Parathyroid adenoma (tissue), 2 donors: Measurements from ENCODE around the gene SASH1.

Experiments used
- H2AFZ ChIP-seq: fragments of 300-600 bp; sonication (generic); one replicate; pipeline ENCODE4 v1.7.0; 2017; ENCODE audit warnings: antibody characterized with exemption, mild to moderate bottlenecking
- H3K27ac ChIP-seq: fragments of 300-600 bp; sonication (generic); one replicate; pipeline ENCODE4 v1.7.0; 2017
- H3K27me3 ChIP-seq: fragments of 300-600 bp; sonication (generic); one replicate; pipeline ENCODE4 v1.7.0; 2017; ENCODE audit warnings: low read length; ENCODE audit not compliant: control insufficient read depth, insufficient read depth
- H3K36me3 ChIP-seq: fragments of 300-600 bp; sonication (generic); one replicate; pipeline ENCODE4 v1.7.0; 2017; ENCODE audit warnings: low read length; ENCODE audit not compliant: control insufficient read depth, insufficient read depth
- H3K4me1 ChIP-seq: fragments of 300-600 bp; sonication (generic); one replicate; pipeline ENCODE4 v1.7.0; 2017; ENCODE audit warnings: control low read depth
- H3K4me2 ChIP-seq: fragments of 300-600 bp; sonication (generic); one replicate; pipeline ENCODE4 v1.7.0; 2017; ENCODE audit warnings: low read length
- H3K4me3 ChIP-seq: fragments of 300-600 bp; sonication (generic); one replicate; pipeline ENCODE4 v1.7.0; 2017; ENCODE audit warnings: low read depth, low read length
- H3K79me2 ChIP-seq: fragments of 300-600 bp; sonication (generic); one replicate; pipeline ENCODE4 v1.7.0; 2017; ENCODE audit warnings: control low read depth
- H3K9ac ChIP-seq: fragments of 300-600 bp; sonication (generic); one replicate; pipeline ENCODE4 v1.7.0; 2017; ENCODE audit warnings: mild to moderate bottlenecking
- H3K9me3 ChIP-seq: fragments of 300-600 bp; sonication (generic); one replicate; pipeline ENCODE4 v1.7.0; 2017; ENCODE audit warnings: low read length; ENCODE audit not compliant: control insufficient read depth
- CTCF ChIP-seq: fragments of 300-600 bp; sonication (generic); IDR thresholded peaks from one replicate; pipeline ENCODE4 v1.7.0; 2017; ENCODE audit warnings: antibody characterized with exemption, mild to moderate bottlenecking
- donor health status: primary hyperparathyroidism.

Gene SASH1

GRCh38 chr6:148523551-148523950 lies 180.9 kb downstream of the SASH1 start:
- H3K27ac ChIP-seq: no peak overlapping the region

GRCh38 chr6:148524471-148524882 lies 181.8 kb downstream of the SASH1 start:
- H3K9ac ChIP-seq: no peak overlapping the region
- H3K36me3 ChIP-seq: no peaks in the 10 kb centered on the region
- TF ChIP-seq CTCF: no peak

More at GRCh38 chr6:148523551-148523950, 180.9 kb downstream of the SASH1 start:
- no peaks in the 10 kb centered on the region for H3K27me3 ChIP-seq
- H3K4me2 ChIP-seq: no peak overlapping the region
- H3K79me2 ChIP-seq: no peaks in the 10 kb centered on the region
- no peaks in the 10 kb centered on the region for H3K36me3 ChIP-seq
- no peaks in the 10 kb centered on the region for H3K4me1 ChIP-seq
- H3K9ac ChIP-seq: no peak overlapping the region
- H2AFZ ChIP-seq: no peak overlapping the region
- no peak for TF ChIP-seq CTCF
- H3K4me3 ChIP-seq: no peak overlapping the region
- no peaks in the 10 kb centered on the region for H3K9me3 ChIP-seq

GRCh38 chr6:148524976-148525375 lies 182.3 kb downstream of the SASH1 start:
- no peak overlapping the region for H3K4me3 ChIP-seq
- no peaks in the 10 kb centered on the region for H3K79me2 ChIP-seq
- H2AFZ ChIP-seq: no peak overlapping the region
- no peaks in the 10 kb centered on the region for H3K27me3 ChIP-seq
- H3K36me3 ChIP-seq: no peaks in the 10 kb centered on the region
- no peaks in the 10 kb centered on the region for H3K9me3 ChIP-seq
- no peak overlapping the region for H3K27ac ChIP-seq
- no peak for TF ChIP-seq CTCF
- H3K4me1 ChIP-seq: no peaks in the 10 kb centered on the region
- H3K9ac ChIP-seq: no peak overlapping the region
- no peak overlapping the region for H3K4me2 ChIP-seq

More at GRCh38 chr6:148524471-148524882, 181.8 kb downstream of the SASH1 start:
- H3K27me3 ChIP-seq: no peaks in the 10 kb centered on the region
- H3K9me3 ChIP-seq: no peaks in the 10 kb centered on the region
- H3K4me2 ChIP-seq: no peak overlapping the region
- H3K79me2 ChIP-seq: no peaks in the 10 kb centered on the region
- H3K4me3 ChIP-seq: no peak overlapping the region
- no peak overlapping the region for H2AFZ ChIP-seq
- no peak overlapping the region for H3K27ac ChIP-seq
- no peaks in the 10 kb centered on the region for H3K4me1 ChIP-seq

- TF ChIP-seq CTCF: no peak
- Histone ChIP-seq H3K4me1 (no peaks in the 10 kb centered on the region), H2AFZ (no peak overlapping the region), H3K27me3 (no peaks in the 10 kb centered on the region), H3K9ac (no peak overlapping the region), H3K4me3 (no peak overlapping the region), H3K27ac (no peak overlapping the region), H3K4me2 (no peak overlapping the region), H3K79me2 (no peaks in the 10 kb centered on the region), H3K9me3 (no peaks in the 10 kb centered on the region), H3K36me3 (no peaks in the 10 kb centered on the region)
Observed at GRCh38 chr6:148525453-148525852, 182.8 kb downstream of the SASH1 start.

GRCh38 chr6:148526145-148526544 lies 183.5 kb downstream of the SASH1 start:
- Histone ChIP-seq H3K79me2 (no peaks in the 10 kb centered on the region), H3K27ac (no peak overlapping the region), H2AFZ (no peak overlapping the region), H3K36me3 (no peaks in the 10 kb centered on the region), H3K27me3 (no peaks in the 10 kb centered on the region), H3K9ac (no peak overlapping the region), H3K9me3 (no peaks in the 10 kb centered on the region), H3K4me2 (no peak overlapping the region), H3K4me3 (no peak overlapping the region), H3K4me1 (no peaks in the 10 kb centered on the region)
- no peak for TF ChIP-seq CTCF
